Measurements from ENCODE around the gene ERG.

ERG gene

GRCh38 chr21:38495696-38496095 lies 2.6 kb downstream of the ERG start:
- DNase-seq, result no peak

- DNase-seq, result no peak
These were observed 3.0 kb downstream of the ERG start for GRCh38 chr21:38495242-38495641.

GRCh38 chr21:38494703-38495102 lies 3.6 kb downstream of the ERG start:
- DNase-seq, result no peak

- no peak for DNase-seq
These were observed 4.0 kb downstream of the ERG start for GRCh38 chr21:38494251-38494642.

GRCh38 chr21:38493549-38494250 lies 4.6 kb downstream of the ERG start:
- no peak for DNase-seq

GRCh38 chr21:38492007-38492406 lies 6.3 kb downstream of the ERG start:
- DNase-seq, result no peak

- no peak for DNase-seq
These were observed 6.7 kb downstream of the ERG start for GRCh38 chr21:38491536-38491935.

- DNase-seq, result no peak
These were observed 7.8 kb downstream of the ERG start for GRCh38 chr21:38490411-38491020.

- no peak for DNase-seq
These were observed 8.5 kb downstream of the ERG start for GRCh38 chr21:38489729-38490128.

GRCh38 chr21:38489271-38489652 lies 9.0 kb downstream of the ERG start:
- no peak for DNase-seq

GRCh38 chr21:38488640-38489270 lies 9.5 kb downstream of the ERG start:
- no peak for DNase-seq

- no peak for DNase-seq
These were observed 10.2 kb downstream of the ERG start for GRCh38 chr21:38487901-38488639.

GRCh38 chr21:38486706-38487105 lies 11.6 kb downstream of the ERG start:
- DNase-seq, result no peak

GRCh38 chr21:38486221-38486620 lies 12.1 kb downstream of the ERG start:
- peak; percentile 71 for DNase-seq

GRCh38 chr21:38479641-38480525 lies 18.4 kb downstream of the ERG start:
- no peak for DNase-seq

GRCh38 chr21:38478782-38479181 lies 19.5 kb downstream of the ERG start:
- peak; percentile 97 for DNase-seq

GRCh38 chr21:38477226-38477625 lies 21.1 kb downstream of the ERG start:
- DNase-seq, result peak; percentile 22

- DNase-seq, result no peak
These were observed 21.9 kb downstream of the ERG start for GRCh38 chr21:38476385-38476784.

GRCh38 chr21:38475519-38475918 lies 22.8 kb downstream of the ERG start:
- DNase-seq, result no peak

GRCh38 chr21:38474796-38475195 lies 23.5 kb downstream of the ERG start:
- DNase-seq, result no peak

- DNase-seq, result no peak
These were observed 24.2 kb downstream of the ERG start for GRCh38 chr21:38474124-38474523.

GRCh38 chr21:38472412-38473108 lies 25.7 kb downstream of the ERG start:
- no peak for DNase-seq
